GM23248 (cell line): ENCODE data around the gene LUZP1.

Experiments
- EZH2 ChIP-seq: fragments of 200-600 bp; sonication (generic); IDR thresholded peaks from 2 replicates; pipeline ENCODE4 v1.6.1; 2018; ENCODE audit warnings: antibody characterized with exemption, mild to moderate bottlenecking; ENCODE audit not compliant: insufficient read depth, poor library complexity, severe bottlenecking
- EZH2phosphoT487 ChIP-seq: fragments of 200-600 bp; sonication (generic); IDR thresholded peaks from 2 replicates; pipeline ENCODE4 v1.6.1; 2018; ENCODE audit warnings: antibody characterized with exemption, moderate library complexity, mild to moderate bottlenecking, low read depth; ENCODE audit not compliant: insufficient read depth

DNA sequence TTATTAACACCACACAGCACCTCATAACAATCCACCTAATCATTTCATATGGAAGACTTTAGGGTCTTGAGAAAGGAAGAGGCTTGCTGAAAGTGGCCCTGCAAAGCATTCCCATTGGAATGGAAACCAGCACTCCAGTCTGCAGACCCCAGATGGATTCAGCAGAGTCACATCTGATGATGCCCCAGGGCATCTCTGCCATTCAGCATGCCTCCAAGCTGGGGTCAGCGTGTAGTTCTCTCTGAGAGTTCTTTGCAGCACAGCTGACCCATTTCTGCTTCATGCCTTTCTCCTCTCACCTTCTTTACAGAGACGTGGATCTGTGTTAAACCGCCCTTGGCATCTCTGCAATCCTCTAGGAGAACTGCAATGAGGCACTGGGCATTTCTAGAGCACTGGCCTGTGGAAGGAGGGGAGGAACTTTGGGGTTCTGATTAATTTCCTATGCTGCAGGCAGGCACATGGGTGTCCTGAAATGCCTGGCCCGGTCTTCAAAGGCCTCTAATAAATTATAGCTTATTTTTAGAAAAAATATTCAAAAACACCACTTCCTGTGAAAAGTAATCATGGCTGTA lies 2.6 kb upstream of the LUZP1 start:
- TF ChIP-seq EZH2phosphoT487 (no peak), EZH2 (no peak)
